ELF-1 (cell line): Measurements from ENCODE around the gene MYOM3.
"Not testable (repeated sequence)": the region's sequence is repeated elsewhere in the genome, so short reads cannot be mapped to it uniquely, and the experiment has no call there.

Source experiments
- DNase-seq: peaks from one replicate; pipeline ENCODE4 v3.0.0-alpha.2; 2016; ENCODE audit warnings: low read depth, low spot score

The MYOM3 gene

DNA sequence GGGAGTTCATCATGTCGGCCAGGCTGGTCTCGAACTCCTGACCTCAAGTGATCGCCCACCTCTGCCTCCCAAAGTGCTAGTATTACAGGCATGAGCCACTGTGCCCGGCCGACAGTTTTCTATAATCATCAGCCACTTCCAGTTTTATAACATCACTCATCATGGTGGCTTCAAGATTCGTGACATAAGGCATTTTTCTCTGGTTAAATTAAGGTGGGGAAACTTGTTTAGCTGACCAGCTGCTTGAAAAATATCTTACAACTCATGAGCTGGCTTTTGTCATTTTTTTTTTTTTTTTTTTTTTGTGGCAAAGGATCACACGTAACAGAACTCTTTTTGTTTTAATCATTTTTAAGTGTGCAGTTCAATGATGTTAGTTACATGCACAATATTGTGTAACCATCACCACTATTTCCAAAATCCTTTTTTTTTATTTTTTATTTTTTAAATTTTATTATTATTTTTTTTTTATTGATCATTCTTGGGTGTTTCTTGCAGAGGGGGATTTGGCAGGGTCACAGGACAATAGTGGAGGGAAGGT is 80.9 kb downstream of the MYOM3 start:
- not testable (repeated sequence) for DNase-seq

GRCh38 chr1:24027838-24028468 is 84.0 kb downstream of the MYOM3 start:
- no peak for DNase-seq

DNA sequence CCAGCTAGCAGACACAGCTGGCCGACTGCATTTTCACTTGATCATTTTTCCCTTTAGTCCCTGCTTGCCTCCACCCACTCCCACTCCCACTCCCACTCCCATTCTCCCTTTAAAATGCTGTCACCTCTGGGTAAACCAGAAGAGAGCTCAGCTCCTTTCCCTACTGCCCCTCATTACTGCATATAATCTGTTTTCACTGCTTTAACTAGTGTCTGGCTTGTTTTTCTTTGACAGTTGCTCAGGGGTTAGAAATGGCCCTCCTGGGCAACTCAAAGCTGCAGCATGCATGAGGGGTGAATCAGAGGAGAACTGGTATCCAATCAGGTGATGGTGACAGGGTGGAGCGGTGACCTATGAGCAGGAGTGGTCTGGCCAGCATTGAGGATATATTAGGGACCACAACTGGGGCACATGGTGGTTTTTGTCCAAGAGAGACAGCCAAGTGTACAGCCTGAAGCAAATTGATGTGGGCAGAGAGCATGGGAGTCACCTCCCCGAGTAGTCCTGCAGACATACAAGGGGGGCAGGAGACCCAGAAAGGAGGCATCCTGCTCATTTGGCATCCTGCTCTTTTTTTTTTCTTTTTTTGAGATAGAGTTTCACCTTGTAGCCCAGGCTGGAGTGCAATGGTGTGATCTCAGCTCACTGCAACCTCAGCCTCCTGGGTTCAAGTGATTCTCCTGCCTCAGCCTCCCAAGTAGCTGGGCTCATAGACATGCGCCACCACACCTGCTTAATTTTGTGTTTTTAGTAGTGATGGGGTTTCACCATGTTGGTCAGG is 89.2 kb downstream of the MYOM3 start:
- DNase-seq: peak; percentile 63

- no peak for DNase-seq
Observed at GRCh38 chr1:24021403-24022266, 90.3 kb downstream of the MYOM3 start.

DNA sequence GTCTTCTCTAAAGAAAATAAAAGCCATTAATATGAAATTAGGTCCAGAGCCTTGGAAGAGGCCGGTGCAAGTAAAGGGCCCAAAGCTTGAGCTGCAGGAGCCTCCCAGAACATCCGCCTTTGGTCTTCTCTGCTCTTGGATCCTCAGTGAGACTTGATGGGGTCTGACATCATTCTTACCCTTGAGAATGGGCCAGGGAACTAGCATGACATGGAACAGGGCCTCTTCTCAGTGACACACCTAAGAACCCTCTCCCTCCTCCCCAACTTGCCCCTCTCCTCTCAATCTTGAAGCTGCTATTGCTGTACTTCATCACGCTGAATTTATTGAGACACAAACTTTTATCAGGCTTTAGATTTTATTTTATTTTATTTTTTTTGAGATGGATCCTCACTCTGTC is 91.5 kb downstream of the MYOM3 start:
- DNase-seq: no peak

DNA sequence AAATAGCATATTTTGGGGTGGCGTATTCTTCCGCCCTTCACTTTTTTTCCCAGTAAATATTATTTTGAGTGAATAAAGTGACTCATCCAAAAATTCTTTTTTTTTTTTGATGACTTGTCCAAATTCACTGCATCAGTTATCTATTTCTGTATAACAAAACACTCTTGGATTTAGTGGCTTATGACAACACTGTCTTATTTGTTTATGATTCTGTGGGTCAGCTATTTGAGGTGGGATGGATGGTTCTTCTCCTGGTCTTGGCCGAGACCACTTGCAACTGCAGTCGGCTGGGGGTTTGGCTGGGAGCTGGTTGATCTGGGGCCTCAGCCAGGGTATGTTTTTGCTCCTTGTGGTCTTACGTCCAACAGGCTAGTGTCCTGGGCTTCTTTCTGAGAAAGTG is 91.9 kb downstream of the MYOM3 start:
- DNase-seq: no peak

GRCh38 chr1:24018611-24019580 is 93.0 kb downstream of the MYOM3 start:
- DNase-seq: peak; percentile 85

GRCh38 chr1:24015221-24016210 is 96.4 kb downstream of the MYOM3 start:
- DNase-seq: no peak

GRCh38 chr1:24012878-24013277 is 99.1 kb downstream of the MYOM3 start:
- not testable (repeated sequence) for DNase-seq

GRCh38 chr1:24010650-24011049 is 101.3 kb downstream of the MYOM3 start:
- no peak for DNase-seq

- DNase-seq: peak; percentile 16
Observed at GRCh38 chr1:24009406-24009805, 102.5 kb downstream of the MYOM3 start.

DNA sequence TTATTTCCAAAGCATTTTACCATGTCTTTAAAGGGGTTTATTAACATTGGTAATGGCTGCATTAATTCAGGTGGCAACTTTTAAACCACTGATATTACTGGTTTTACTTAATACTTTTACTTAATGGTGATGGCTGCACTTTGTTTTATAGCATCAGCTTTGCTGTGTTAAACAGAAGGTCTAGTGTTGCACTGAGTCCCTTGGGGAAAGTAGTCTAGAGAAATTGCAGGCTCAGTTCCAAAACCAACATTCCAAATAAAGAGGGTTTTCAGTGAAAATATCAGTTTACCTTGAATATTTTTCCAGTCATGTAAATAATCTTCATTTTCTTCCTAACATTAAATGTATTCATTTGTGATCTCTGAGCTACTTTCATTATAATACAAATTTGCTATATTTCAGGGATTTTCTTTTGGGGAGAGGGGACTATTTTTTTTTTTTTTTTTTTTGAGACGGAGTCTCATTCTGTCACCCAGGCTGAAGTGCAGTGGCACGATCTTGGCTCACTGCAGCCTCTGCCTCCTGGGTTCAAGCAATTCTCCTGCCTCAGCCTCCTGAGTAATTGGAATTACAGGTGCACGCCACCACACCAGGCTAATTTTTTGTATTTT is 103.3 kb downstream of the MYOM3 start:
- DNase-seq: not testable (repeated sequence)

- no peak for DNase-seq
Observed at GRCh38 chr1:24007079-24007478, 104.9 kb downstream of the MYOM3 start.
